ENCODE data around the gene PREX1.
"Not testable (repeated sequence)": the region's sequence is repeated elsewhere in the genome, so short reads cannot be mapped to it uniquely, and the experiment has no call there.

PREX1 gene

DNA sequence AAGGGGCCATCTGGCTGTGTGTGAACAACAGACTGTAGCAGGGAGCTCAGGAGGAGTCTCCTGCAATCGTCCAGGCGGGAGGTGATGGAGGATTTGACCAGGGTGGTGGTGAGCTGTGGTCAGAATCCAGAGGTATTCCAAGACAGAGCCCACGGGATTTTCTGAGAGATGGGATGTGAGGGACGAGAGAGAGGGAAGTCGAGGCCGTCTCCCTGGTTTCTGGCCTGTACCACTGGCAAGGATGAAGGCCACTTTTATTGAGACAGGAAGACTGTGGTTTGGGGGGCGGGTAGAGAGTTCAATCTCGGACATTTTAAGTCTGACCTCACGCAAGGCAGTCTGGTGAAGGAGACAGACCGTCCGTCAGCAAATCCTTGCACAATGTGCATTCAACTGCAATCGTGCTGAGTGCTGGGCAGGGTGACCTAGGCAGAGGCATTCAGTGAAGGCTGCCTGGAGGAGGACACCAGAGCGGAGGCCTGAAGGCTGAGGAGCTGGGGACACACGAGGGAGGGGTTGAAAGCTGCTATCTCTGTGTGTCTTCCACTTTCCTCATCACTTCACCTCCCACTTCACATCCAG is 53.9 kb downstream of the PREX1 start:
- no peak for FAIRE-seq

DNA sequence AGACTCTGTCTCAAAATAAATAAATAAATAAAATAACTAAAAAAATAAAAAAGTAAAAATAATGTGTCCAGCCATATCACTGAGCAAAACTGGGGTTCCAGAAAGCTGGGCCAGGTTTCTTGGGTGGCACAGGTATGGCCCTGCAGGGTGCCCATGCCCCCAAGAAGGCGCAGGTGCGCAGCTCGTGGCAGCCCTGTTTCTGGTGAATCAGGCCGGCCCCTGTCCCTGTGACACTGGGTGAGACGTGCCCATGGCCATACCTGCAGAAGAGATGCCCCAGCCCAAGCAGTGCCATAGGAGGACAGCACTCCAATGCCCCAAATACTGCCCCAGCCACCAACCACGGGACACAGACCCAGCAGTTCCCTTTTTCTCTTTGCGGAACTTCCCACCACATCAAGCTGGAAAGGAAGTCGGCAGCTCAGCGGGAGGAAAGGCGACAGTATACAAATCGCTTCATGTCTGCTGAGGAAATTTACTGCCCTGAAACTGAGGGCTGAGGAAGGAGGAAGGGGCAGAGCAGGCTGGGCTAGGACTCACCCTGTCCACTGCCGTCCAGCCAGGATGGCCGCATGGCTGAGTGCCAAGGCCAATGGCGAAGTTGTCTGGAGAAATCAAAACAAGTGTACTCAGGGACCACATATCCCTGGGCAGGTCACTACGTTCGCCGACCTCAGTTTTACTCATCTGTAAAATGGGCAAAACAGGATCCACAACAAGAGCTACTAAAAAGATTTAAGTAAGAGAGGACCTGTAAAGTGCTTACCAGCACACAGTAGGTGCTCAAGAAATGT is 55.4 kb downstream of the PREX1 start:
- FAIRE-seq = no peak

DNA sequence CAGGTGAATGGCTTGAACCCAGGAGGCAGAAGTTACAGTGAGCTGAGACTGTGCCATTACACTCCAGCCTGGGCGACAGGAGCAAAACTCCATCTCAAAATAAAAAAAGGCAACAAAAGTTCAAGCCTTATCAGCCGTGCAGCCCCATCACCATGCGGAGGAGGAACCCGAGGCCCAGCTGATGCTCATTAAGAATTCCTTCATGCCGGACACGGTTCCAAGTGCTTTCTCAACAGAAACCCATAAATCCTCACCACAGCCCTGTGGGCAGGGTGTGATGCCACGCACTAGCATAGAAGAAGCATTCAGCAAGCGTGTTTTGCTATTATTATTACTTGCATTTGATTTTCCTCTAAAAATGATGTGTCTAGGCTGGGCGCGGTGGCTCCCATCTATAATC is 56.3 kb downstream of the PREX1 start:
- no peak for FAIRE-seq

DNA sequence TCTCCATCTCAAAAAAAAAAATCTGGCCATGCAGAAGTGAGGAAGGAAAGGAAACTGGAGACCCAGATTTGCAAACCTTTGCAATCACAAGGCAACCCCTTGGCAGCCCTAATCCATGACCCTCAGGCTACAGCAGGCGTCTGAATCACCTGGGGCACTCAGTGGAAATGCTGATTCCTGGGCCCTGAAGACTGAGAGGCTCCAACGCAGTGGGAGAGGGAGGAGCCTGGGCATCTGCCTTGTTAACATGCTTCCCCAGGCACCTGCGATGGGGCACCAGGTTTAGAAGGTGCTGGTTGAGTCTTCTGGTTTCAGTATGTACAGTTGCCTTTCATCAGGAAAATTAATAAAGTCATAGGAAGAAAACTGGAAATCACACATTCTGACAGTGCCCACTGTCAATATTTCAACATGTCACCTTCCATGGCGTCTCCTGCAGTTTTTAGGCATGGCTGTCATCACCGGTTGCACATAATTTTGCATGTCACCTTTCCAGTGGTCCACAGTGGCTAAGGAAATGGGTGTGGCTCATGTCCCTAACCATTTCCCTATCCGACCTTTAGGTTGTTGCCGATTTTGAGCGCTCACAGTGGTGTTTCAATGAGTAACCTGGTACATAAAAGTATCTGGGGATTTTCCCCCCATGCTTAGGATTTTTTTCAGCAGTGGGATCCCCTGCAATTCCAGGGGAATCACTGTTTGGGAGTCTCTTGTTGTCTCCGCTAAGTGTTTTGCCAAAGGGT is 56.9 kb downstream of the PREX1 start:
- FAIRE-seq = no peak

DNA sequence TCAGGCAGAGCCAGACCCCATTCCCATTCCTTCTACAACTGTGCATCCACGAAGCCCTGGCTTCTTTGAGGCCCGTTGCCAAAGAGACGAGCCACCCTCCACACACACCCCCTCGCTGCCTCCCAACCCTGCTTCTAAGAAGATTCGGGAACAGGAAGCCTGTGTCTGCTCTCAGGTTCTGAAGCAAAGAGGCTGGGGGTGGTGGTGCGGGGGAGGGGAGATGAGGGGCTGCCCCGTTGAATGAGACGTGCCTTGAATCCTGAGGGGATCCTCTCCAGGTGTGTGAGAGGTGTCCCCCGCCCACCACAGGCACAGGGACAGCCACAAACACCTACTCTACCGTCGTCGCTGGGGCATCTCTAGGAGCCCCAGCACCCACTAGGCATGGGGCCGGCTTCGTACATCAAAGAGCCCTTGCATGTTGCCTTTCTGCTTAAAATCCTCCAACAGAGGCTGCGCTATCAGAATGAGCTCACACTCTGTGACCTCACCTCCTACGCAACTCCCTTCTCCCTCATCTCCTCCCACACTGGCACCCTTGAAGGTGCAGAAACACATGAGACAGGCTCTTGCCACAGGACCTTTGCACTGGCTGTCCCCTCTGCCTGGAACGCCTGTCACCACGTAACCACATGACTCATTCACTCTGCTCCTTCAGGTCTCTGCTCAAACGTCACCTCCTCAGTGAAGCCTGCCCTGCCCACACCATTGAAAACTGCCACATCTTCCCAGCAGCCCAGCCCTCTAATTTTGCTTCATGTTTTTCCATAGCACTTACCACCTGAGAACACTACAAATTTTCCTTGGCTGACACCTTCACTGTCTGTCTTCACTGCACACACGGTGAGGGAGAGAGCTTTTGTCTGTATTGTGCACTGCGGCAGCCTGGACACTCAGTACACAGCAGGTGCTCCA is 58.5 kb downstream of the PREX1 start:
- FAIRE-seq = no peak

DNA sequence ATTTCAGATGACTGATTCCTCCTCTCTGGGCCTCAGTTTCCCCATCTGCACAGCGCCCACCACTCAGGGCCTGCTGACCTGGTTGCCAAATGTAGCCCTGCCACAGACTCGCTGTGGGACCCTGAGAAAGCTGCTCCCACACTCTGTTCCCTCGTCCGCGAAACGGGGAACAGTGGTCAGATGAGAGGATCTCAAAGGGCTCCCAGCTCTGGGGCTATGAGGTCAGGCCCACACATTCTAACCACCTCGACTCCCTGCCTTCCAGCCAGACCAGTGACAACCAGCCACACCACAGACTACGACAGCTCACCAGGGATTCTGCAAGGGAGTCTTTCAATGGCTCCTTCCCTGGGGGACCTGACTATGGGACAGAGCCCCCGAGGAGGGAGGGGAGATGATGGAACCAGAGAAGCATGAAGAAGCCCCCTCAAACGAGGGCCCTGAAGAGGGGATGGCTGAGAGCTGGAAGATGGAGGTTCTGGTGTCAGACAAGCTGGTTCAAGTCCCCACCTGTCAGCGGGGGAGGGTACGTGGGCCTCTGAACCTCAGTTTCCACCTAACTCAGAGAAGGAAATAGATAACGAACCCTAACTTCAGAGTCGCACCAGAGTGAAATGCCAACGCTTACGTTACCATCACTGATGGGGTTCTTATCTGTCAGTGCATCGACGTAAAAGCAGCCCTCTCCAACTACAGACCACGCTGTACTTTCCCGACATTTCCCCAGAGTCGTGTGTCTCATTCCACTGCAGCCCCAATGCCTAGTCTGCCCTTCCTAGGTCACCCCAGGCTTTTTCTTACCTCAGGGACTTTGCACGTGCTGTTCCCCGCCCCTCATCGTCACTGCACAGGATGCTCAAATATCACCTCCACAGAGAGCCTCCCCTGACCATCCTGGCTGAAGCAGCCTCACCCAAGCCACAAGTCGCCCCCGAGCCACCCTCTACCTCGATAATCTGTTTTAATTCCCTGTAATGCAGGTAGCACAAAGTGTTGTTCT is 60.5 kb downstream of the PREX1 start:
- no peak for FAIRE-seq

DNA sequence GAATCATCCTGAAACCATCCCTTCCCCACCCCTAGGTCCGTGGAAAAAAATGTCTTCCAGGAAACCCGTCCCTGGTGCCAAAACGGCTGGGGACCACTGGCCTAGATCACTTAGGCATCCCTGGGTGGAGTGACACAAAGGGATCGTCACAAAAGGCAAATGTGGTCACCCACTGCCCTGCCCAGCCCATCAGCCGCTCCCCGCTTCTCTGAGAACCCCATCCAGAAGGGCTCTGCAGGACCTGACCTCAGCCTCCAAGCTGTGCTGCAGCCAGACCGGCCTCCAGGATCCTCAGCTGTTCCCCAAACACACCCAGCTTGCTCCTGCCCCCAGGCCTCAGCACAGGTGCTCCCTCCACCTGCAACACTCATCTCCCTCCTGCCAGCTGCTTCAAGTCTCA is 61.6 kb downstream of the PREX1 start:
- FAIRE-seq = no peak

DNA sequence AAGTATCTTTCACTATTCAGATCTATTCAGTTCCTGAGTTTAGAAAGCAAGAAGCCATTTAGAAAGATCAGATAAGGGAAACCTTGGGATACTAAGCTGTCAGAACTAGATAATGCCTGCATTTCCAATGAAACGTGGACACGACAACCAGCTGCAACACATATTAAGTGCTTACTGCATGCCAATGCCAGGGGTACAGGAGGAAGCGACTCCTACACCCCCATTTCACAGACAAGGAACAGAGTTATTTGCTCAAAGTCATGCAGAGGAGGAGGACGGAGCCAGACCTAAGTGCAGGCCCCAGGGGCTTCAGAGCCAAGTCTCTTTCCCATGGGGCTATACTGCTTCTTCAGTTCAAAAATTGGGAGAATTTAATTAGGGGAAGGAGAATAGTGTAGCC is 62.4 kb downstream of the PREX1 start:
- no peak for FAIRE-seq

DNA sequence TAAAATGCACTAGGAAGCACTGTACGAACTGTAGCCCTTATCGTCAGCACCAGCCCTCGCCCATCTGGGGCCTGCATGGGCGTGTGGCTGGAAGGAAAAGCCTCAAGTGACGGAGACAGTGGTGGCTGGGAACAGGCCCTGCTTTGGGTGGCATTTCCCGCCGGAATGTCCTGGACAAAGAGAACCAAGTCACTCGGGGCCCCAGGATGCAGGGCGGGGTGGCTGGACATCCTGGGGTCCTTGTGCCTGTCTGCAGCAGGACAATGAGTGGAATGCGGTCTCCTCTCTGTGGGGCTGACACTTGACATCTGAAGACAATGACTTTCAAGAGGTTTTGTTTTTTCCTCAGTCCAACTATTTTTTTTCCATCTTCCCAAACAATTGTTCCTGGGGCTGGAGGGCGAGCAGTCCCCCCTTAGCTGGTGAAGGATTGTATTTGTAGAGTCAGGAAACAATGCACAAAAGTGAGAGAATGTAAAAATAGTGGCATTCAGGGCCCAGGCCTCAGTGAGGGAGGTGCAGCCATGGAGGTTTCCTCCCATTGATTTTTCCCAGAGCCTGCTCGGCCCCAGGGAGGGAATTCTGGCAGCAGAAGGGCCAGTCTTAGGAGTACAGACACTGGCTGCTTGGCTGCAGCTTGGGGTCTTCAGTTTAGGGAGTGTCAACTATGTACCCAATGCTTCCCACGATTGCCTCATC is 64.4 kb downstream of the PREX1 start:
- FAIRE-seq = no peak

DNA sequence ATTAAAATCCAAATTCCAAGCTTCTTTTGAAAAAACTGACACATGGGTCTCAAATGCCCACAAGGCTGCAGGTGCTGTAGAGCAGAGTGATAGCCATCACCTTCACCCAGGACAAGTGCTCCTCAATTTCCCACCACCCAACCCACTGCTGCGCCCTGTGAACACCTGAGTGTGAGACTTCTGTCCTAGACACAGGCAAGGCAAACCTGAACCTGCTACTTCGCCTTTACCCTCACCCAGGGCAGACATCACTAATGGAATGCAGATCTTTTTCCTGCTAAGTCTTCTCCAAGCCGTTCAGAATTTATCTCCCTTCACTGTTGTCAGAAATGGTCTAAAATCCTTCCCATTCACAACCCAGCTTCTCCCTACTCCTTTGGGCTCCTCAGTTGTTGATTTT is 65.9 kb downstream of the PREX1 start:
- FAIRE-seq = no peak

DNA sequence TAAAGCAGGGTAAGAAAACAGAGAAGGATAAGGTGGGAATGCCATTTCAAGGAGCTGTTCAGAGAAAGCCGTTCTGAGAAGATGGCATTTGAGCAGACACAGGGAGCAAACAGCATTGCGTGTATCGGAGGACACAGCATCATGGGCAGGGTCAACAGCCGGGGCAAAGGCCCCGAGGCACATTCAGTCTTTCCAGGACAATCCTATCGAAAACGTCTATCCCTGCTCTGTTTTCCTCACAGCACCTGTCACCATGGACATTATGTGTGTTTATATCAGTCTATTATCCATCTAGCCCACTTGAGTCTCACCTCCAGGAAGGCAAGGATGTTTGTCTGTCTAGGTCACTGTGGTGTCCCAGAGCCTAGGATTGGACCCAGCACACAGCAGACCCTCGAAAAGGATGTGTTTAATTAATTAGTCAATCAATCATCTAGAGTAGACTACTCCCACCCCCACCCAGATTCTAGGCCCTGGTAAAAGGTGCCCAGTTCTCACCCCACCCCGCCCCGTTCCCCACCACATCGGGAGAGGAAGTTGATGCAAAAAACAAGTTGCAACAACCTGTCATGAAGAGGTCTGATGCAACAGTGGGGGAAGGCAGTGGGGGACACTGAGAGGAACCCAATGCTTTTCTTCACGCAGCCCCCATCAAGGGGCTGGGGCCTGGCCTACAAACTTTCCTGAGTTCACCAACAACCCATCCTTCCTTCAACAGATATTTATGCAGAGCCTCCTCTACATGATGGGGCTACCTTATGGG is 66.6 kb downstream of the PREX1 start:
- no peak for FAIRE-seq

DNA sequence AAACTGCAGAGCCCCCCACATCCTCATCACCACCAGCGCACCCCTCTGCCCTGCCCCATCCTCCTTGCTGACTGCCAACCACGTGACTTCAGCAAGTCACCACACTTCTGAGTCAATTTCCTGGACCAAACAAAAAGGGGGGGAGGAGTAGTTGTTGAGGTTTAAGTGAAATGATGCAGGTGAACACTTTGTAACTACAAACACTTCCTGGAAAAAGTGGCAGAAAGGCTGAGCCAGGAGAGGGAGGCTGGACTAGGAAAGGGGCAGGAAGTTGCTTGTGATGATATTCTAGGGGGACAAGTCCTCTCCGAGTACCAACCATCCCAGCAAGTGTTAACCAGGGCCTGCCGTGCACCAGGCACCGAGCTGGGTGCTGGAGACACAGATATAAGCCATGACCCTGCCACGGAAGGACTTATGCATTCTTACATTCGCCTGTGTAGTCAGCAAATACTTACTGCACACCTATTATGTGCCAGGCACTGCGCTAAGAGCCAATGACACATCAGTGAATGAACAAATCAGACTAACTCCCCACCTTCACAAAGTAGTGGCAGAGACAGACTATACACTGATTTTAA is 67.3 kb downstream of the PREX1 start:
- FAIRE-seq = no peak

DNA sequence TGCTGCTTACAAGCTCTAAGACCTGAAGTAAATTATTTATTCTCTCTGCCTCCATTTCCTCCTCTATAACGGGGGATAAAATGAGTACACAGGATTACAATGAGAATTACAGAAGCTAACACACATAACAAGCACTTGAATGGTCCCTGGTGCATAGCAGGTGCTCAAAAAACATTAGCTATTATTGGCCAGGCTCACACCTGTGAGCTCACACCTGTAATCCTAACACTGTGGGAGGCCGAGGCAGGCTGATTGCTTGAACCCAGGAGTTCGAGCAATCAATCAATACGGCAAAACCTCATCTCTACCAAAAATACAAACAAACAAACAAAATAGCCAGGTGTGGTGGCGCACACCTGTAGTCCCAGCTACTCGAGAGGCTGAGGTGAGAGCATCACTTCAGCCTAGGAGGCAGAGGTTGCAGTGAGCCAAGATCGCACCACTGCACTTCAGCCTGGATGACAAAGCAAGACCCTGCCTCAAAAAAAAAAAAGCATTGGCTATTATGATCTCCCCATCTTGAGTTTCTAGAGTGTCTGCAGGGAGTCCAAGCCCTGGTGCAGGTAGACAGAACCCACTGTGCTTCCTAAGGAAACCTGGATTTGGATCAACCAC is 68.1 kb downstream of the PREX1 start:
- no peak for FAIRE-seq

DNA sequence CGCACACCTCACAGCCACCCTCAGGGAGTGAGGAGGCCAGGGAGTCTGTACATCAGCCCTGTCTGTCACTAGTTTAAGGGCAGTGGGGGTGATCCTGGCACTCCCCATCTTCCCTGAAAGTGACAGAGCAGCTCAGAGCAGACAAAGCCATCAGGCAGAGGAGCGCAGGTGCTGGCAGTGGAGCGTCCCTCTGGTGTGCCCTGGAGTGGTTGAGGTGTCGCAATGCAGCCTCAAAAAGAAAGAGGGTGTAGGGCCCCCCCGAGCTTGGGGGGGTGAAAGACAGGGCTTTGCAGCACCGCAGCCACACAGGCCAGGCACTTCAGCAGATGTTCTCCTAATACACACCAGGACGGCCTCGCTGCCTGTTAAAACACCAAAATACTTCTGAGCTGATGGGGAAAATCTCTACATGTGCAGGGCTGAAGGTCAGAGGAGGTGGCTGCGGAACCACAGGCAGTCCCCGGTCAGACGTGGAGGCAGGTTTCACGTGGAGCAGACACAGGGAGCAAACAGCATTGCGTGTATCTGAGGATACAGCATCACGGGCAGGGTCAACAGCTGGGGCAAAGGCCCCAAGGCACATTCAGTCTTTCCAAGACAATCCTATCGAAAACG is 69.5 kb downstream of the PREX1 start:
- no peak for FAIRE-seq

DNA sequence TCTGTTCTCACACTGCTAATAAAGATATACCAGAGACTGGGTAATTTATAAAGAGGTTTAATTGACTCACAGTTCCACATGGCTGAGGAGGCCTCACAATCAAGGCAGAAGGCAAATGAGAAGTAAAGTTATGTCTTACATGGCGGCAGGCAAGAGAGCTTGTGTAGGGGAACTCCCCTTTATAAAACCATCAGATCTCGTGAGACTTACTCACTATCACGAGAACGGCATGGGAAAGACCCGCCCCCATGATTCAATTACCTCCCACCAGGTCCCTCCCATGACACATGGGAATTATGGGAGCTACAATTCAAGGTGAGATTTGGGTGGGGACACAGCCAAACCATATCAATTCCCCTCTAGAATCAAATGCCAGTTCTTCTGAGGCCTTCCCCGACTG is 71.0 kb downstream of the PREX1 start:
- not testable (repeated sequence) for FAIRE-seq

DNA sequence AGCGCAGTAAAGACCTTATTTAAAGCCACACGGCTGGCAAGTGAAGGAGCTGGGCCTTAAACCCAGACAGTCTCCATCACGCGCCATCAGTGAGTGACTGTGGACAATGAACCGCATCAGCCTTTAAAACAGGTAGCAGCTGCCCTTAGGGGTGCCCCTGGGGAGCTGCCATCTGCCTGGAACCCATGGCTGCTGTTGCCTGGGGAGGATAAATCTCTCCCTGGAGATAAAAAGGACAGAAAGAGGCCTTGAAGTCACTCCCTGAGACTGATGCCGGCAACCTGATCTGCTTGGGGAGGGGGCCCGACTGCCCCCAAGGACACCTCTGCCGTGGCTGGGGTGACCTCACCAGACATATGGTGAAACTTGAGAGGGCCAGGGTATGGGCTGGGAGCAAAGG is 73.5 kb downstream of the PREX1 start:
- no peak for FAIRE-seq

DNA sequence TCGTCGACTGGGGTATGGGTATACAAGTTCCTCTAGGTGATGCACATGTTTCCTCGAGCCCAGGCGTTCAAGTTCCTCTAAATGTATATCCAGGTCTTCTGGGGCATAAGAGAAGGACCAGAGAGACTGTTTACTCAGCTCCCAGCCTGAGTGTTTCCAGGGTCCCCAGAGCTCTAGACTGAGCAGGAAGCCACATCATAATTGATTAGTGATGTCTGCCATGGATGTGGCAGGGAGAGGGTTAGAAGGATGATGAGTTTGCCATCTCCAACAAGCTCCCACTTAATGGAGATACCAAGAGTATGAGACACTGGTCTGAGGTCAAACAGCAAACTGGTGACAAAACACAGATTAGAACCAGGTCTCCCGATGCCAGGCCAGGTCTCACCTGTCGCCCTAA is 74.8 kb downstream of the PREX1 start:
- FAIRE-seq = no peak

DNA sequence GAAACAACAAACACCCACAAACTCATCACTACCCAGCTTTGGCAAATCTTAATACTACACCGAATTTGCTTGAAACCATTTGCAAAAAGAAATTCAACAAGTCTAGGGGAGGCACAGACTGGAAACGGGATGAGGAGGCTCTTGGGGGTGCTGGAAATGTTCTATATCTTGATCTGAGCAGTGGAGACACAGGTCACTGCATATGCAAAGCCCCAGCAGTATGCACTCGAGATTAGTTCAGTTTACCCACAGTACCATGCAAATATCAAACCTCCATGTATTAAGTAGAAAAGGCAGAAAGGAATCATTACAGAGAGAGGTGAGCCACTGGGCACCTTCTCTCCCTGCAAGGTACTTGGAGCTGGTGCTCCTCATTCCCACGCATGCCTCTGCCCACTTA is 75.9 kb downstream of the PREX1 start:
- no peak for FAIRE-seq

Data from colon (tissue), 2 donors.